B cell (primary cell): ENCODE results near the gene CAMK1D. TPM values are rescaled to one million over a fixed set of nuclear protein-coding genes. Genes with fewer than 3 reads are reported as not detected.

ENCODE experiments used
- ATAC-seq: fragments of 200-7000 bp; cut with Tn5 transposase; one replicate; pipeline ENCODE4 v1.10.0; 2021; ENCODE audit warnings: low read depth, mild to moderate bottlenecking, moderate number of reproducible peaks, moderate library complexity
- CTCF ChIA-PET: fragments of 350-600 bp; sonication (Branson Sonifier 250); formaldehyde crosslinking; loops from one replicate; lab custom pipeline; 2021; ENCODE audit warnings: antibody characterized with exemption, inconsistent platforms; lab: Charles Lee
- POLR2A ChIA-PET: fragments of 350-600 bp; sonication (Branson Sonifier 250); formaldehyde crosslinking; loops from one replicate; lab custom pipeline; 2021; ENCODE audit warnings: antibody characterized with exemption; lab: Charles Lee
- DNase-seq: peaks from one replicate; pipeline ENCODE4 v3.0.0; 2013
- H2AFZ ChIP-seq: 2 replicates; pipeline ENCODE4 v1.6.1; 2012; ENCODE audit warnings: mild to moderate bottlenecking, low read depth, low read length; ENCODE audit not compliant: insufficient read depth, poor library complexity, severe bottlenecking
- H3K27ac ChIP-seq, 2 donors: 1 replicate in 1 of 2; 2 replicates in 1 of 2; pipeline ENCODE4 v1.5.1; 2012 to 2013; ENCODE audit warnings: low read length in 2 of 2, mild to moderate bottlenecking in 2 of 2, moderate library complexity in 1 of 2
- H3K27me3 ChIP-seq, 4 experiments: fragments of 200-600 bp in 1 of 4; sonication (generic) in 1 of 4; replicated peaks in 1 of 4; 1 replicate in 2 of 4; 2 replicates in 2 of 4; pipeline versions ENCODE4 v1.6.1 to v1.7.0; 2013 to 2016; ENCODE audit warnings: low read length in 3 of 4, mild to moderate bottlenecking in 2 of 4, mixed read lengths in 1 of 4, moderate library complexity in 1 of 4; ENCODE audit not compliant: insufficient read depth in 4 of 4, control insufficient read depth in 3 of 4; ENCODE audit errors: control extremely low read depth in 1 of 4
- H3K36me3 ChIP-seq, 2 experiments: replicated peaks in 1 of 2; 1 replicate in 1 of 2; 2 replicates in 1 of 2; pipeline versions ENCODE4 v1.6.1 to v1.7.1; 2013; ENCODE audit warnings: low read length in 1 of 2; ENCODE audit not compliant: insufficient read depth in 2 of 2, control insufficient read depth in 1 of 2; ENCODE audit errors: control extremely low read depth in 1 of 2, extremely low read depth in 1 of 2
- H3K4me1 ChIP-seq, 2 donors: fragments of 200-600 bp in 1 of 2; sonication (generic) in 1 of 2; 1 replicate in 1 of 2; 2 replicates in 1 of 2; pipeline versions ENCODE4 v1.5.1 to v1.6.1; 2013 to 2017; ENCODE audit warnings: low read length in 2 of 2; ENCODE audit not compliant: control insufficient read depth in 2 of 2, insufficient read depth in 2 of 2
- H3K4me2 ChIP-seq: replicated peaks from 2 replicates; pipeline ENCODE3; 2012; ENCODE audit warnings: mild to moderate bottlenecking, low read depth, low read length; ENCODE audit not compliant: poor library complexity, severe bottlenecking
- H3K4me3 ChIP-seq, 5 experiments: fragments of 200-600 bp in 1 of 5; sonication (generic) in 1 of 5; 1 replicate in 3 of 5; 2 replicates in 2 of 5; pipeline versions ENCODE4 v1.5.1 to v1.7.0; 2011 to 2016; ENCODE audit warnings: low read length in 4 of 5, mild to moderate bottlenecking in 4 of 5, low read depth in 2 of 5, control low read depth in 1 of 5, moderate library complexity in 1 of 5; ENCODE audit not compliant: insufficient read depth in 1 of 5; ENCODE audit errors: control extremely low read depth in 1 of 5, extremely low read depth in 1 of 5
- H3K79me2 ChIP-seq: fragments of 200-600 bp; sonication (generic); one replicate; pipeline ENCODE4 v1.6.0; 2016; ENCODE audit warnings: low read length; ENCODE audit not compliant: control insufficient read depth, insufficient read depth
- H3K9ac ChIP-seq: fragments of 200-600 bp; sonication (generic); 2 replicates; pipeline ENCODE4 v1.6.1; 2017; ENCODE audit warnings: mild to moderate bottlenecking, low read length, moderate library complexity
- H3K9me3 ChIP-seq, 3 donors: one replicate each; pipeline versions ENCODE4 v1.6.1 to v1.7.1; 2013; ENCODE audit warnings: low read length in 2 of 3; ENCODE audit not compliant: control insufficient read depth in 2 of 3, insufficient read depth in 1 of 3; ENCODE audit errors: control extremely low read depth in 1 of 3
- H4K20me1 ChIP-seq: 2 replicates; pipeline ENCODE4 v1.6.0; 2012; ENCODE audit warnings: mild to moderate bottlenecking, low read length; ENCODE audit not compliant: insufficient read depth, control insufficient read depth, poor library complexity, severe bottlenecking
- H3K27ac Mint-ChIP-seq: one replicate; pipeline ENCODE4 v1.8.0; 2021; ENCODE audit warnings: mixed read lengths
- H3K27me3 Mint-ChIP-seq: one replicate; pipeline ENCODE4 v1.8.0; 2021; ENCODE audit warnings: mixed read lengths
- H3K4me1 Mint-ChIP-seq: one replicate; pipeline ENCODE4 v1.8.0; 2021; ENCODE audit warnings: mixed read lengths
- H3K4me3 Mint-ChIP-seq: one replicate; pipeline ENCODE4 v1.8.0; 2021; ENCODE audit warnings: mixed read lengths
- H3K9me3 Mint-ChIP-seq: one replicate; pipeline ENCODE4 v1.8.0; 2022; ENCODE audit warnings: mixed read lengths; ENCODE audit not compliant: insufficient read depth
- EZH2 ChIP-seq: IDR thresholded peaks from 2 replicates; pipeline ENCODE4 v1.6.1; 2012; ENCODE audit warnings: borderline replicate concordance, low read depth, mild to moderate bottlenecking, moderate library complexity, low read length; ENCODE audit not compliant: insufficient read depth, poor library complexity, severe bottlenecking
- WGBS: methylation state at CpG from one replicate; pipeline ENCODE4 v1.1.5; 2013; ENCODE audit warnings: missing lambda C conversion rate; ENCODE audit not compliant: insufficient coverage; 5-methylcytosine and 5-hydroxymethylcytosine counted together
- intact Hi-C: fragments of 100-400 bp; cut with micrococcal nuclease; formaldehyde crosslinking; loops from one replicate; pipeline ENCODE4 v1.10.0; 2022
- polyA plus RNA-seq: library from polyadenylated mRNA; depleted of rRNA; stranded (reverse); fragments of >200 nt; gene quantifications from 2 replicates; pipeline ENCODE4 v1.2.3, GENCODE V29; 2012
- total RNA-seq, 2 donors: library from RNA; stranded (reverse); fragments of 120-200 nt in 1 of 2; gene quantifications; 1 replicate in 1 of 2; 2 replicates in 1 of 2; pipeline versions ENCODE4 v1.2.3 to v1.2.4, GENCODE V29; 2013 to 2022
- TF ChIP-seq, protein P1 (sequence below): fragments of 200-600 bp; IDR thresholded peaks from one replicate; pipeline ENCODE4 v1.8.0; 2022; ENCODE audit warnings: antibody characterized with exemption, mild to moderate bottlenecking

The CAMK1D gene
- total and polyA plus RNA-seq, 2 donors (not counting 1 experiment from before 2014, with no cell fraction given): 34.1 to 69.7 TPM

GRCh38 chr10:12797471-12798262 lies 448.3 kb downstream of the CAMK1D start:
- Histone ChIP-seq H3K27ac (no peak overlapping the region), H2AFZ (no peak overlapping the region), H3K27me3 (no peaks in the 10 kb centered on the region), H3K4me2 (no peak overlapping the region), H3K9me3 (no peaks in the 10 kb centered on the region), H3K4me1 (no peaks in the 10 kb centered on the region), H3K79me2 (peaks cover 7% of the 10 kb centered on the region), H3K9ac (no peak overlapping the region), H4K20me1 (peaks cover 11% of the 10 kb centered on the region), H3K4me3 (no peak overlapping the region), H3K36me3 (peaks cover 0 to 76% of the 10 kb centered on the region in 2 experiments)
- intact Hi-C loops: no loop called here
- ChIA-PET CTCF (interaction anchor here (1.2 kb wide), 1 partner anchor 15 kb away, joined by 3 read pairs; no protein-coding TSS in a partner anchor), POLR2A (interaction anchor here (0.6 kb wide), 1 partner anchor 600 kb away, joined by 5 read pairs; no protein-coding TSS in a partner anchor)
- DNase-seq (no peak), ATAC-seq (no peak)
- Mint-ChIP-seq H3K4me3 (no peak overlapping the region), H3K4me1 (no peaks in the 10 kb centered on the region), H3K27ac (no peak overlapping the region), H3K27me3 (no peaks in the 10 kb centered on the region), H3K9me3 (no peaks in the 10 kb centered on the region)
- TF ChIP-seq EZH2: no peak
- TF ChIP-seq, protein P1, sequence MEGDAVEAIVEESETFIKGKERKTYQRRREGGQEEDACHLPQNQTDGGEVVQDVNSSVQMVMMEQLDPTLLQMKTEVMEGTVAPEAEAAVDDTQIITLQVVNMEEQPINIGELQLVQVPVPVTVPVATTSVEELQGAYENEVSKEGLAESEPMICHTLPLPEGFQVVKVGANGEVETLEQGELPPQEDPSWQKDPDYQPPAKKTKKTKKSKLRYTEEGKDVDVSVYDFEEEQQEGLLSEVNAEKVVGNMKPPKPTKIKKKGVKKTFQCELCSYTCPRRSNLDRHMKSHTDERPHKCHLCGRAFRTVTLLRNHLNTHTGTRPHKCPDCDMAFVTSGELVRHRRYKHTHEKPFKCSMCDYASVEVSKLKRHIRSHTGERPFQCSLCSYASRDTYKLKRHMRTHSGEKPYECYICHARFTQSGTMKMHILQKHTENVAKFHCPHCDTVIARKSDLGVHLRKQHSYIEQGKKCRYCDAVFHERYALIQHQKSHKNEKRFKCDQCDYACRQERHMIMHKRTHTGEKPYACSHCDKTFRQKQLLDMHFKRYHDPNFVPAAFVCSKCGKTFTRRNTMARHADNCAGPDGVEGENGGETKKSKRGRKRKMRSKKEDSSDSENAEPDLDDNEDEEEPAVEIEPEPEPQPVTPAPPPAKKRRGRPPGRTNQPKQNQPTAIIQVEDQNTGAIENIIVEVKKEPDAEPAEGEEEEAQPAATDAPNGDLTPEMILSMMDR: no peak
- 97% methylated on average over 8 of the region's 11 CpGs for WGBS

- DNase-seq (no peak), ATAC-seq (no peak)
- H3K27me3 Mint-ChIP-seq: no peaks in the 10 kb centered on the region
- no peak overlapping the region for H3K27ac Mint-ChIP-seq
- Histone ChIP-seq H3K79me2 (peaks cover 7% of the 10 kb centered on the region), H3K36me3 (peaks cover 0 to 73% of the 10 kb centered on the region in 2 experiments), H3K9ac (no peak overlapping the region), H4K20me1 (peaks cover 11% of the 10 kb centered on the region), H3K9me3 (no peaks in the 10 kb centered on the region), H3K4me1 (no peaks in the 10 kb centered on the region), H3K4me2 (no peak overlapping the region), H2AFZ (no peak overlapping the region), H3K4me3 (no peak overlapping the region), H3K27ac (no peak overlapping the region), H3K27me3 (no peaks in the 10 kb centered on the region)
- ChIA-PET POLR2A (no interaction called here), CTCF (no interaction called here)
- H3K4me3 Mint-ChIP-seq: no peak overlapping the region
- TF ChIP-seq, protein P1: no peak
- TF ChIP-seq EZH2: no peak
- intact Hi-C loops: no loop called here
- no peaks in the 10 kb centered on the region for H3K9me3 Mint-ChIP-seq
- no peaks in the 10 kb centered on the region for H3K4me1 Mint-ChIP-seq
- WGBS: 98% methylated on average over 11 of the region's 12 CpGs
Measured at GRCh38 chr10:12799144-12799543, 449.8 kb downstream of the CAMK1D start.
